HS-27A (cell line): ENCODE data around the gene SERPIND1.
"Not testable (repeated sequence)": the region's sequence is repeated elsewhere in the genome, so short reads cannot be mapped to it uniquely, and the experiment has no call there.

Experiments used
- DNase-seq: peaks from one replicate; pipeline ENCODE4 v3.0.0-alpha.2; 2012; ENCODE audit warnings: low read depth, missing footprints

Gene SERPIND1

DNA sequence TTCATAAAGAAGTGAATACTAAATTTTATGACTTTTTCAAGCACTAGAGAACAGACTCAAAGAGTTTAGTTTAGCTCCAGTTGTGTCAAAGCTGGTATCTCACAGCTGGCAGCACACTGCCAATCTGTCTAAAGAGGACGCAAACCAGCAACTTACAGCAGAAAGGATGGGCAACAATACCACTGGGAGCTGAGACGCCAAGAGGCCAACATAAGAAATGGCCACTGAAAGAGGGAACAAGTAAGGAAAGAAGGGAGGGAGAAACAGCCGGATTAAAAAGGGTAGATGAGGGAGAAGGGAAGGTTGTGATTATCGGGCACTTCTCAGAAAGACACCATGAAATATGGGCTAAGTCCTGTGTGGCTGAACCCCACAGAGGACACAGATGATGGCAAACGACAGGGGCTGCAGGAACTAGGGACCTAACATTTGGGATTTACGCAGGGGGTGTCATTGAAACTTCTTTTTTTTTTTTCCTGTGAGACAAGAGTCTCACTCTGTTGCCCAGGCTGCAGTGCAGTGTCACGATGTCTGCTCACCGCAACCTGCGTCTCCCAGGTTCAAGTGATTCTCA is 41.7 kb downstream of the SERPIND1 start:
- DNase-seq: no peak

GRCh38 chr22:20816559-20816958 is 42.6 kb downstream of the SERPIND1 start:
- no peak for DNase-seq

DNA sequence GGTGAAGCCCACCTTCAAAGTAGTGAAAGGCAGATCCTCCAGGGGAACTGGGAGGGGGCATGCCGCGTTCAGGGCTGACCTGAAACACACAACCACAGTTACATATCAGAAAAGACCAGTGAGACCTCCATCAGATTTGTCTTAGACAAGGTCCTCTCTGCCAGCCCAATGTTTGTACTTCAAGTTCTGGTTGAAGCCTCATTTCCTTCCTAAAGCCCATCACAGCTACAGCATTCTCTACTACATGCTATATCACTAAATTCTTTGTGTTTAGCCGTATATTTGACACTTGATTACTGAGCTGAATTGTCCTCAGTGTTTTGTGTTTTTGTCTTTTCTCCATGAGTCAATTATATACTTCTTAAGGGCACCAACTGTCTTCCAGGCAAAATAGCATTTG is 44.6 kb downstream of the SERPIND1 start:
- no peak for DNase-seq

DNA sequence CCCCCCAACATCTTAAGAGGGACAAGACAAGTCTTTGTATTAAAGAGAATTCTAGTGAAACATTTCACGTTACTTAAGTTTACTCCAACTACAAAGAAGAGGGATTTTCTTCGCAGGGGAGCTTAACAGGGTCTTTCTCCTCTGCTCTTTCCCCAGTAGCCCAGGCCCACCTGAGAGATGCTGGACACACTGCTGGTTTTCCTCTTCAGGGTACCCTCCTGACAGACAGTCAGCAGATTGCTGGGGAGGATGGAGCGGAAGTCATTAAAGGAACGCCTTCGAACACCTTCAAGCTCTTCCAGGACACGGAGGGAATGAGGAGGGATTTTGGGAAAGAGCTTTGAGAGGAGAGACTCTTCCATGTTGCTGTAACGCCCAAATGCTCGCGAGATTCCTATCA is 45.6 kb downstream of the SERPIND1 start:
- DNase-seq: no peak

- not testable (repeated sequence) for DNase-seq
These were observed 47.9 kb downstream of the SERPIND1 start for GRCh38 chr22:20821717-20822239.

- no peak for DNase-seq
These were observed 48.3 kb downstream of the SERPIND1 start for GRCh38 chr22:20822240-20822639.

- no peak for DNase-seq
These were observed 49.4 kb downstream of the SERPIND1 start for GRCh38 chr22:20823264-20823663.

DNA sequence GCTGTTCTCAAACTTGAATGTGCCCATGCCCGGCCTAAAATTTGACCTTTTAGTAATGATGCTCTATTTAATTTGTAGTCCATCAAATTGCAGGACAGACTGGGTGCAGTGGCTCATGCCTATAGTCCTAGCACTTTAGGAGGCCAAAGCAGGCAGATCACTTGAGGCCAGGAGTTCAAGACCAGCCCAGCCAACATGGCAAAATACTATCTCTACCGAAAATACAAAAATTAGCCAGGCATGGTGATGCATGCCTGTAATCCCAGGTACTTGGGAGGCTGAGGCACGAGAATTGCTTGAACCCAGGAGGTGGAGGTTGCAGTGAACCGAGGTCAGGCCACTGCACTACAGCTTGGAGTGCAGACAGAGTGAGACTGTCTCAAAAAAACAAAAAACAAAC is 51.3 kb downstream of the SERPIND1 start:
- not testable (repeated sequence) for DNase-seq

GRCh38 chr22:20825624-20826023 is 51.7 kb downstream of the SERPIND1 start:
- DNase-seq: no peak

GRCh38 chr22:20826373-20827152 is 52.6 kb downstream of the SERPIND1 start:
- DNase-seq: not testable (repeated sequence)

DNA sequence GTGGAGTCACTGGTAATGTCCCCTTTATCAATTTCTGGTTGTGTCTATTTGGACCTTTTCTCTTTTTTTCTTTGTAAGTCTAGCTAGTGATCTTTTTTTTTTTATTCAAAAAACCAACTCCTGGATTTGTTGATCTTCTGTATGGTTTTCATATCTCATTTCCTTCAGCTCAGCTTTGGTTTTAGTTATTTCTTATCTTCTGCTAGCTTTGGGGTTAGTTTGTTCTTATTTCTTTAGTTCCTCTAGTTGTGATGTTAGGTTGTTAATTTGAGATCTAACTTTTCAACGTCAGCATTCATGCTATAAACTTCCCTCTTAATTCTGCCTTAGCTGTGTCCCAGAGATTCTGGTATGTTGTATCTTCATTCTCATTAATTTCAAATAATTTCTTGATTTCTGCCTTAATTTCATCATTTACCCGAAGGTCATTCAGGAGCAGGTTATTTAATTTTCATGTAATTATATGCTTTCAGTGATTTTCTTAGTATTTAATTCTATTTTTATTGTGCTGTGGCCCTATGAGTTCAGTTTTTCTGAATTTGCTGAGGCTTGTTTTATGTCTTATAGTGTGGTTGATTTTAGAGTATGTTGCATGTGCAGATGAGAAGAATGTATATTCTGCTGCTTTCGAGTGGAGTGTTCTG is 55.7 kb downstream of the SERPIND1 start:
- no peak for DNase-seq

- no peak for DNase-seq
These were observed 59.3 kb downstream of the SERPIND1 start for GRCh38 chr22:20833225-20833665.

- DNase-seq: no peak
These were observed 60.3 kb downstream of the SERPIND1 start for GRCh38 chr22:20834206-20834605.

DNA sequence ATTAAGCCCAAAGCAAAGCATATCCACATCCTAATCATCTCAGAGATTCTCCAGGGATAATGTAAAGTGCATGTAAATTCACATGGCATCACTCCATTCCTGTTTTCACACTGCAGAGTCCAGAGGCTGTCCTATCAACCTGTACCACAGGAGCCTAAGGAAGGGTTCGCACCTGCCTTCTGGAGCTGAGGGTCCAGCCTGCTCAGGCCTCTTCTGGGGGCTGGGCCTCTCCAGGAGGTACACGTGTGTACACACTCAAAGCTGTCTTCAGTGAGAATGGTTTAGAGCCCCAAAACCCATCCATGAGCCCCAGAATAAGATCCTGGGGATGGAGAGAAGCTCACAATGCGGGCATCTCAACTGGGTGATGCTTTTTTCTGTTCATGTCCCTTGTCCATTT is 60.8 kb downstream of the SERPIND1 start:
- DNase-seq: no peak
